ENCODE results near the gene LZTFL1. TPM values are rescaled to one million over a fixed set of nuclear protein-coding genes. Genes with fewer than 3 reads are reported as not detected.

Gene LZTFL1
- total RNA-seq, 1 experiment from 2014 or later, result 10.6 TPM

DNA sequence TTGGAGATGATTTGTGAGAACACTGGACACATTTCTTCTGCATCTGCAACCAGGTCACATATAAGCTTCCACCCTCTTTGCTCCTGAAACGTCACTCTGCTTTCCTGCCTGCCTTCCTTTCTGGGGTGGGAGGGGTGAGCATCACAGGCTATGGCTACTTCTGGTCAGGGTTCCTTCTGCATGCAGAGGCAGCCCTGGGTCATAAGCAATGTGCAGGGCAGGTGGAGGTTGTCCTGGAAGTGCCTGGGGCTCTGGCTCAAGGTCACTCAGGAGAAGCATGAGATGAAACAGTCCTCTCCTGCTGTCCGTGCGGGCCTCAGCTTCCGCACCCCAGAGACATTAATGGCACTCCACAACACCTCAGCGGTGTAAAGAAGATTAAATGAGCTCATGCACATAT, 60.6 kb downstream of the LZTFL1 start:
- TF ChIP-seq EZH2 (IDR thresholded peaks at IDR 0.05; ENCODE audit: borderline replicate concordance, low read depth, low read length, poor library complexity, severe bottlenecking), result no peak
- TF ChIP-seq, protein P1, sequence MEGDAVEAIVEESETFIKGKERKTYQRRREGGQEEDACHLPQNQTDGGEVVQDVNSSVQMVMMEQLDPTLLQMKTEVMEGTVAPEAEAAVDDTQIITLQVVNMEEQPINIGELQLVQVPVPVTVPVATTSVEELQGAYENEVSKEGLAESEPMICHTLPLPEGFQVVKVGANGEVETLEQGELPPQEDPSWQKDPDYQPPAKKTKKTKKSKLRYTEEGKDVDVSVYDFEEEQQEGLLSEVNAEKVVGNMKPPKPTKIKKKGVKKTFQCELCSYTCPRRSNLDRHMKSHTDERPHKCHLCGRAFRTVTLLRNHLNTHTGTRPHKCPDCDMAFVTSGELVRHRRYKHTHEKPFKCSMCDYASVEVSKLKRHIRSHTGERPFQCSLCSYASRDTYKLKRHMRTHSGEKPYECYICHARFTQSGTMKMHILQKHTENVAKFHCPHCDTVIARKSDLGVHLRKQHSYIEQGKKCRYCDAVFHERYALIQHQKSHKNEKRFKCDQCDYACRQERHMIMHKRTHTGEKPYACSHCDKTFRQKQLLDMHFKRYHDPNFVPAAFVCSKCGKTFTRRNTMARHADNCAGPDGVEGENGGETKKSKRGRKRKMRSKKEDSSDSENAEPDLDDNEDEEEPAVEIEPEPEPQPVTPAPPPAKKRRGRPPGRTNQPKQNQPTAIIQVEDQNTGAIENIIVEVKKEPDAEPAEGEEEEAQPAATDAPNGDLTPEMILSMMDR (conservative IDR thresholded peaks at IDR 0.05; ENCODE audit: low read depth, low read length), result no peak
- Histone ChIP-seq H3K36me3 (ENCODE audit: insufficient read depth, low read length, poor library complexity, severe bottlenecking) (no peaks in the 10 kb centered on the region), H3K27ac (ENCODE audit: low read depth, low read length, poor library complexity, severe bottlenecking) (no peak overlapping the region), H3K9me3 (ENCODE audit: low read depth, low read length, poor library complexity, severe bottlenecking) (no peaks in the 10 kb centered on the region), H3K27me3 (replicated peaks; ENCODE audit: insufficient read depth, low read depth, low read length, poor library complexity) (no peaks in the 10 kb centered on the region), H3K4me3 (ENCODE audit: low read depth, low read length, poor library complexity, severe bottlenecking) (no peak overlapping the region), H3K4me1 (ENCODE audit: insufficient read depth, low read length, poor library complexity, severe bottlenecking) (no peaks in the 10 kb centered on the region)
- ChIA-PET CTCF (no interaction called here), POLR2A (ENCODE audit: low non-redundant PET) (no interaction called here)
- intact Hi-C loops (cut with micrococcal nuclease; ENCODE audit: unreplicated experiment), result no loop called here
- DNase-seq (ENCODE audit: low spot score), result no peak
- BruUV-seq (replicated peaks), result no TSS peak

DNA sequence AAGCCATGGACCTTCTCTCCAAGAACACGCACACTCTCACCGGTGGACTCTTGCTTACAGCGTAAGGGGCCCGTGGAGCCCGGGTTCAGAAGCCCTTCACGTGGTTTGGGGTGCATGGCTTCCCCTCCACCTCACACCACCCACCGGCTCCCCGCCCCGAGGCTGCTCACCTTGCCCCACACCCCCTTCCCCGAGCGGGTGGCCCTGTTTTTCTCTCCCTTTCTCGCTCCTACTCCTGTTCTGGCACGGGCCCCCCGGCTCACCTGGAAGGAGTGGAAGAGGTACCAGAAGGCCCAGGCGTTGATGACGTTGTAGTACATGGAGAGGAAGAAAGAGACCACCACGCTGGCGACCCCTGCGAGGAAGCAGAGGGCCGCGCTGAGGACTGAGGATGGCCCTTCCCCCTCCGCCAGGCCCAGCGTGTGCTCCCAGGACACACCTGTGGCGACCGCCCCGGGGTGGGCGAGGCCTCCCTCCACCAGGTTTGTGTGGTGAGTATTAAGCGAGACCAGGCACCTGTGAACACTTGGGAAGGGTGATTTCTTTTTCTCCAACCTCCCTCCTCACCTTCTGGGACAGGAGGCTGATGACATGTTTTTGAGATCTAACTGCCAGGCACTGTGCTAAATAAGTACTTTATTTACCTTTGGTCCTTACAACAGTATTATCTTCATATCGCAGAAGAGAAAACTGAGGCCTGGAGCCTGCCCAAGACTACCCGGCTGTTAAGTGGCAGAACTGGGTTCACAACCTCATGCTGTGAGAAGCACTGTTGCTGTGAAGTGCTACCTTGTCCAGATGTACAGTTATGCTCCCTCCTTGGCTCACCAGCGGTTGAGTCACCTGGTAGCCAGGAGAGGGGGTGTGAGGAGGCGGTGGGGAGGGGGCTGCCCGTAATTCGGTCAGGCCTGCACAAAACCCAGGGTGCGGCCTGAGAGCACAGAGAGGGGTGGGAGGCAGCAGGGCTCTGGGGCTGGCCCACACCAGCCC, 61.9 kb downstream of the LZTFL1 start:
- TF ChIP-seq, protein P1 (conservative IDR thresholded peaks at IDR 0.05; ENCODE audit: low read depth, low read length), result no peak
- TF ChIP-seq EZH2 (IDR thresholded peaks at IDR 0.05; ENCODE audit: borderline replicate concordance, low read depth, low read length, poor library complexity, severe bottlenecking), result no peak
- no peak for DNase-seq (ENCODE audit: low spot score)
- CTCF ChIA-PET, result no interaction called here

DNA sequence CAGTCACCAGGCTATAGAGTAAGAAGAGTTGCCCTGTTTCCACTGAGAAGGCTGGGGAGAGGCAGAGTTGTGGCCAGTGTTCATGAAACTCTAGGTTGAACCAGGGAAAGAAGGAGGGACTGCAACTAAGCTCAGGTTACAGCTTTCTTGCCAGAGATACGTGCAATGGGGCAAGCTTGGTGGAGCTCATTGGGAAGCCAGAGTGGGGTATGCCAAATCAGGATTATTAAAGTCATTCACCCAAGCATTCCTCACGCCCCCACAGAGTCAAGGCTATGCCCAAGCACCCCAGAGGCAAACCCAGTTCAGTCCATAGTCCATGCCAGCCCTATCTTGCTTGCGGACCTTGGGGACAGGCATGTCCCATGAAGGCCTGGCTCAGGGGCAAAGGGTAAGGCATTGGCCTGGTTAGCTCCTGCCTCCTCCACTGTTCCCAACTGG, 63.1 kb downstream of the LZTFL1 start:
- ChIA-PET CTCF (no interaction called here), POLR2A (ENCODE audit: low non-redundant PET) (no interaction called here)
- intact Hi-C loops (cut with micrococcal nuclease; ENCODE audit: unreplicated experiment), result no loop called here

More for the DNA sequence above, 61.9 kb downstream of the LZTFL1 start:
- POLR2A ChIA-PET (ENCODE audit: low non-redundant PET), result no interaction called here
- no peak overlapping the region for H3K27ac ChIP-seq (ENCODE audit: low read depth, low read length, poor library complexity, severe bottlenecking)
- H3K4me1 ChIP-seq (ENCODE audit: insufficient read depth, low read length, poor library complexity, severe bottlenecking), result no peaks in the 10 kb centered on the region
- no peaks in the 10 kb centered on the region for H3K27me3 ChIP-seq (replicated peaks; ENCODE audit: insufficient read depth, low read depth, low read length, poor library complexity)
- H3K36me3 ChIP-seq (ENCODE audit: insufficient read depth, low read length, poor library complexity, severe bottlenecking), result no peaks in the 10 kb centered on the region
- no TSS peak for BruUV-seq (replicated peaks)
- intact Hi-C loops (cut with micrococcal nuclease; ENCODE audit: unreplicated experiment), result no loop called here
- no peaks in the 10 kb centered on the region for H3K9me3 ChIP-seq (ENCODE audit: low read depth, low read length, poor library complexity, severe bottlenecking)
- H3K4me3 ChIP-seq (ENCODE audit: low read depth, low read length, poor library complexity, severe bottlenecking), result no peak overlapping the region

More for the DNA sequence above, 63.1 kb downstream of the LZTFL1 start:
- no peaks in the 10 kb centered on the region for H3K4me1 ChIP-seq (ENCODE audit: insufficient read depth, low read length, poor library complexity, severe bottlenecking)
- BruUV-seq (replicated peaks), result no TSS peak
- no peak for TF ChIP-seq EZH2 (IDR thresholded peaks at IDR 0.05; ENCODE audit: borderline replicate concordance, low read depth, low read length, poor library complexity, severe bottlenecking)
- TF ChIP-seq, protein P1 (conservative IDR thresholded peaks at IDR 0.05; ENCODE audit: low read depth, low read length), result no peak
- H3K9me3 ChIP-seq (ENCODE audit: low read depth, low read length, poor library complexity, severe bottlenecking), result no peaks in the 10 kb centered on the region
- no peak overlapping the region for H3K4me3 ChIP-seq (ENCODE audit: low read depth, low read length, poor library complexity, severe bottlenecking)
- H3K27me3 ChIP-seq (replicated peaks; ENCODE audit: insufficient read depth, low read depth, low read length, poor library complexity), result no peaks in the 10 kb centered on the region
- DNase-seq (ENCODE audit: low spot score), result no peak
- no peak overlapping the region for H3K27ac ChIP-seq (ENCODE audit: low read depth, low read length, poor library complexity, severe bottlenecking)
- H3K36me3 ChIP-seq (ENCODE audit: insufficient read depth, low read length, poor library complexity, severe bottlenecking), result no peaks in the 10 kb centered on the region
